Right ventricle myocardium superior (tissue), 1 donor: ENCODE data around the gene MSANTD1. TPM values are rescaled to one million over a fixed set of nuclear protein-coding genes. Genes with fewer than 3 reads are reported as not detected.

ENCODE experiments used
- ATAC-seq: fragments of 200-7000 bp; cut with Tn5 transposase; one replicate; pipeline ENCODE4 v1.9.1; 2020; ENCODE audit warnings: mild to moderate bottlenecking; ENCODE audit not compliant: poor library complexity
- DNase-seq: peaks from one replicate; pipeline ENCODE4 v3.0.0-alpha.2; 2020
- intact Hi-C: fragments of 100-400 bp; cut with DNase I; formaldehyde crosslinking; loops from one replicate; pipeline ENCODE4 v1.11.2; 2022
- total RNA-seq: library from RNA; stranded (reverse); fragmentation: NEBNext Ultra II Directional; extraction: Animal tissue kit (Norgen Biotek cat#: 25700); gene quantifications from one replicate; pipeline ENCODE4 v1.2.1, GENCODE V29; 2021
- donor health status: DM: no; HTN: yes; CAD: no; lungs with severe emphysema.

MSANTD1 gene
- total RNA-seq, 1 donor from 2014 or later, result 0.54 TPM

- ATAC-seq (no peak), DNase-seq (no peak)
- intact Hi-C loops, result no loop called here
These were observed 35.2 kb upstream of the MSANTD1 start for GRCh38 chr4:3213661-3214250.

GRCh38 chr4:3215256-3215655 is 33.7 kb upstream of the MSANTD1 start:
- intact Hi-C loops, result no loop called here
- ATAC-seq, result no peak

GRCh38 chr4:3215733-3216132 is 33.2 kb upstream of the MSANTD1 start:
- intact Hi-C loops, result no loop called here
- no peak for ATAC-seq
- no peak for DNase-seq

More at GRCh38 chr4:3215256-3215655, 33.7 kb upstream of the MSANTD1 start:
- no peak for DNase-seq

GRCh38 chr4:3217266-3217665 is 31.7 kb upstream of the MSANTD1 start:
- no peak for DNase-seq
- no peak for ATAC-seq
- intact Hi-C loops, result no loop called here

- ATAC-seq (no peak), DNase-seq (no peak)
- intact Hi-C loops, result no loop called here
These were observed 31.2 kb upstream of the MSANTD1 start for GRCh38 chr4:3217771-3218170.

- intact Hi-C loops, result no loop called here
These were observed 29.9 kb upstream of the MSANTD1 start for GRCh38 chr4:3218824-3219760.

GRCh38 chr4:3219761-3220475 is 29.0 kb upstream of the MSANTD1 start:
- ATAC-seq, result no peak
- intact Hi-C loops, result no loop called here

More at GRCh38 chr4:3218824-3219760, 29.9 kb upstream of the MSANTD1 start:
- DNase-seq, result no peak
- no peak for ATAC-seq

GRCh38 chr4:3220476-3221183 is 28.3 kb upstream of the MSANTD1 start:
- no peak for ATAC-seq
- DNase-seq, result no peak
- intact Hi-C loops, result no loop called here

More at GRCh38 chr4:3219761-3220475, 29.0 kb upstream of the MSANTD1 start:
- no peak for DNase-seq

- intact Hi-C loops, result no loop called here
- ATAC-seq (no peak), DNase-seq (no peak)
These were observed 27.8 kb upstream of the MSANTD1 start for GRCh38 chr4:3221184-3221494.

GRCh38 chr4:3221996-3222395 is 27.0 kb upstream of the MSANTD1 start:
- ATAC-seq, result no peak

GRCh38 chr4:3223346-3223745 is 25.6 kb upstream of the MSANTD1 start:
- ATAC-seq (no peak), DNase-seq (peak; percentile 13)
- intact Hi-C loops, result no loop called here

More at GRCh38 chr4:3221996-3222395, 27.0 kb upstream of the MSANTD1 start:
- intact Hi-C loops, result no loop called here
- DNase-seq, result no peak

- intact Hi-C loops, result no loop called here
- DNase-seq, result no peak
- no peak for ATAC-seq
These were observed 24.8 kb upstream of the MSANTD1 start for GRCh38 chr4:3223956-3224748.

- DNase-seq (peak; percentile 23), ATAC-seq (no peak)
- intact Hi-C loops, result no loop called here
These were observed 23.7 kb upstream of the MSANTD1 start for GRCh38 chr4:3225071-3225850.

- ATAC-seq (peak; percentile 16), DNase-seq (peak; percentile 31)
- intact Hi-C loops, result no loop called here
These were observed 23.0 kb upstream of the MSANTD1 start for GRCh38 chr4:3225936-3226335.

GRCh38 chr4:3226467-3226866 is 22.5 kb upstream of the MSANTD1 start:
- ATAC-seq (peak; percentile 50), DNase-seq (peak; percentile 35)

GRCh38 chr4:3226944-3227343 is 22.0 kb upstream of the MSANTD1 start:
- peak; percentile 4 for DNase-seq
- no peak for ATAC-seq
- intact Hi-C loops, result no loop called here

More at GRCh38 chr4:3226467-3226866, 22.5 kb upstream of the MSANTD1 start:
- intact Hi-C loops, result no loop called here

- DNase-seq (peak; percentile 53), ATAC-seq (peak; percentile 50)
- intact Hi-C loops, result no loop called here
These were observed 20.9 kb upstream of the MSANTD1 start for GRCh38 chr4:3227878-3228675.
